ENCODE data around the gene TPM3.

GRCh38 chr1:154225370-154225769 lies 33.5 kb upstream of the TPM3 start:
- TF ChIP-seq CTCF (conservative IDR thresholded peaks at IDR 0.05; ENCODE audit: low read length) (no peak), EZH2phosphoT487 (IDR thresholded peaks at IDR 0.05; ENCODE audit: borderline replicate concordance, low read depth, low read length) (no peak)

Measured in OCI-LY7 (cell line).